ENCODE results near the gene LSMEM2. TPM values are rescaled to one million over a fixed set of nuclear protein-coding genes. Genes with fewer than 3 reads are reported as not detected.

The LSMEM2 gene
- total and polyA plus RNA-seq, 2 of the 8 experiments (the other 6 are each of a cell fraction or from before 2014, with no cell fraction given) = 0.58 to 0.68 TPM

GRCh38 chr3:50235716-50236483 lies 43.0 kb upstream of the LSMEM2 start, which contains the start of gene GNAI2 (continued):
- TF ChIP-seq TAF1 (IDR thresholded peaks at IDR 0.05; ENCODE audit: low read depth, low read length) = peak; percentile 89
- TF ChIP-seq EZH2 (IDR thresholded peaks at IDR 0.05; ENCODE audit: low read depth, low read length, severe bottlenecking) = no peak
- TF ChIP-seq EGR1 (IDR thresholded peaks at IDR 0.05; ENCODE audit: borderline replicate concordance, low read depth, low read length) = no peak
- no peak for TF ChIP-seq KDM4A (IDR thresholded peaks at IDR 0.05; ENCODE audit: low read depth, low read length, severe bottlenecking)
- peak; percentile 45; the same call in 1 of the 2 replicates for TF ChIP-seq MAX (IDR thresholded peaks at IDR 0.05)
- no peak for TF ChIP-seq KDM5A (IDR thresholded peaks at IDR 0.05; ENCODE audit: low read length)
- no peak for TF ChIP-seq E2F6 (IDR thresholded peaks at IDR 0.05)
- TF ChIP-seq POLR2A (IDR thresholded peaks at IDR 0.05; ENCODE audit: control extremely low read depth in 1 of 2, low read depth in 2 of 2, low read length in 2 of 2) = peak in 1 of 2 experiments; percentile 77; a peak in 2 of 3 replicates
- no peak for TF ChIP-seq NRF1 (IDR thresholded peaks at IDR 0.05; ENCODE audit: low read depth, low read length)
- TF ChIP-seq RAD21 (IDR thresholded peaks at IDR 0.05 in 1 of 2, conservative IDR thresholded peaks at IDR 0.05 in 1 of 2; ENCODE audit: low read depth in 2 of 2, low read length in 2 of 2) = no peak
- TF ChIP-seq TBP (IDR thresholded peaks at IDR 0.05; ENCODE audit: low read depth, low read length) = peak; percentile 86
- TF ChIP-seq, protein P1, sequence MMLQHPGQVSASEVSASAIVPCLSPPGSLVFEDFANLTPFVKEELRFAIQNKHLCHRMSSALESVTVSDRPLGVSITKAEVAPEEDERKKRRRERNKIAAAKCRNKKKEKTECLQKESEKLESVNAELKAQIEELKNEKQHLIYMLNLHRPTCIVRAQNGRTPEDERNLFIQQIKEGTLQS (IDR thresholded peaks at IDR 0.05; ENCODE audit: insufficient read depth, low read depth, low read length) = no peak
- peak; percentile 80 for TF ChIP-seq PHF8 (conservative IDR thresholded peaks at IDR 0.05; ENCODE audit: low read depth, low read length)
- TF ChIP-seq GABPA (IDR thresholded peaks at IDR 0.05; ENCODE audit: borderline replicate concordance, insufficient read depth, low read length) = no peak
- peak; percentile 77; the same call in 1 of the 2 replicates for TF ChIP-seq SP1 (IDR thresholded peaks at IDR 0.05; ENCODE audit: low read depth, low read length)
